HT1080 (cell line): Measurements from ENCODE around the gene PARP6. TPM values are rescaled to one million over a fixed set of nuclear protein-coding genes. Genes with fewer than 3 reads are reported as not detected.
A peak's percentile ranks its signal among the peaks of the same experiment; 100 is the strongest.

Experiments
- DNase-seq: peaks from one replicate; pipeline ENCODE4 v3.0.0-alpha.2; 2015; ENCODE audit warnings: low read depth
- total RNA-seq: library from RNA; depleted of rRNA; stranded (reverse); fragments of >200 nt; shearing (Covaris generic); gene quantifications from 2 replicates; pipeline ENCODE4 v1.2.3, GENCODE V29; 2014

Gene PARP6
- total RNA-seq, 1 experiment from 2014 or later, result 21.9 TPM

GRCh38 chr15:72231833-72232478 lies 40.4 kb downstream of the PARP6 start:
- DNase-seq, result peak; percentile 74

GRCh38 chr15:72231066-72231832 lies 41.1 kb downstream of the PARP6 start, which contains the start of gene PKM:
Gene PKM, minus strand, starts transcription at chr15:72231190. Its CDS starts 12,093 bp downstream, at chr15:72219097.
- DNase-seq, result peak; percentile 97

GRCh38 chr15:72230197-72231065 lies 41.9 kb downstream of the PARP6 start:
- DNase-seq, result peak; percentile 81

- no peak for DNase-seq
These were observed 42.5 kb downstream of the PARP6 start for GRCh38 chr15:72229947-72230196.

- DNase-seq, result no peak
These were observed 43.0 kb downstream of the PARP6 start for GRCh38 chr15:72229076-72229946.

- DNase-seq, result no peak
These were observed 44.6 kb downstream of the PARP6 start for GRCh38 chr15:72227720-72228119.

GRCh38 chr15:72227192-72227586 lies 45.2 kb downstream of the PARP6 start:
- peak; percentile 85 for DNase-seq

GRCh38 chr15:72223278-72223677 lies 49.1 kb downstream of the PARP6 start:
- DNase-seq, result no peak

GRCh38 chr15:72222393-72222792 lies 50.0 kb downstream of the PARP6 start:
- DNase-seq, result peak; percentile 89

GRCh38 chr15:72220687-72221086 lies 51.7 kb downstream of the PARP6 start:
- no peak for DNase-seq

- DNase-seq, result no peak
These were observed 55.1 kb downstream of the PARP6 start for GRCh38 chr15:72217216-72217615.

GRCh38 chr15:72216079-72216478 lies 56.3 kb downstream of the PARP6 start:
- DNase-seq, result no peak

- DNase-seq, result no peak
These were observed 64.7 kb downstream of the PARP6 start for GRCh38 chr15:72207558-72208085.

GRCh38 chr15:72206677-72207000 lies 65.7 kb downstream of the PARP6 start:
- no peak for DNase-seq

- DNase-seq, result no peak
These were observed 66.3 kb downstream of the PARP6 start for GRCh38 chr15:72205896-72206676.

- DNase-seq, result no peak
These were observed 67.1 kb downstream of the PARP6 start for GRCh38 chr15:72205273-72205672.

- DNase-seq, result peak; percentile 77
These were observed 68.9 kb downstream of the PARP6 start for GRCh38 chr15:72203507-72203837.

- no peak for DNase-seq
These were observed 69.4 kb downstream of the PARP6 start for GRCh38 chr15:72202801-72203506.

- no peak for DNase-seq
These were observed 70.1 kb downstream of the PARP6 start for GRCh38 chr15:72202302-72202701.
